Tibial artery (tissue), 4 donors: ENCODE results near the gene MUS81.

Source experiments
- DNase-seq, 2 donors: peaks; one replicate each; pipeline ENCODE4 v3.0.0-alpha.2; 2019
- H3K27ac ChIP-seq, 2 donors: fragments of 200-600 bp; sonication (generic) in 1 of 2; 1 replicate in 1 of 2; 2 replicates in 1 of 2; pipeline ENCODE4 v1.5.1; 2018 to 2019; ENCODE audit warnings: mild to moderate bottlenecking in 1 of 2
- H3K27me3 ChIP-seq, 2 donors: fragments of 200-600 bp; sonication (generic) in 1 of 2; one replicate each; pipeline versions ENCODE4 v1.5.1 to v1.6.0; 2016 to 2019
- H3K36me3 ChIP-seq, 3 donors: fragments of 200-600 bp; sonication (generic) in 2 of 3; one replicate each; pipeline ENCODE4 v1.5.1; 2016 to 2019; ENCODE audit warnings: mild to moderate bottlenecking in 2 of 3
- H3K4me1 ChIP-seq, 4 donors: fragments of 200-600 bp; sonication (generic) in 2 of 4; 1 replicate in 3 of 4; 2 replicates in 1 of 4; pipeline ENCODE4 v1.5.1; 2016 to 2019
- H3K4me3 ChIP-seq, 2 donors: fragments of 200-600 bp; sonication (generic) in 1 of 2; 1 replicate in 1 of 2; 2 replicates in 1 of 2; pipeline ENCODE4 v1.5.1; 2018 to 2019; ENCODE audit warnings: mild to moderate bottlenecking in 2 of 2
- H3K9me3 ChIP-seq, 3 donors: fragments of 200-600 bp; sonication (generic) in 1 of 3; one replicate each; pipeline ENCODE4 v1.5.1; 2016 to 2019
- CTCF ChIP-seq, 2 experiments: fragments of 200-600 bp in 1 of 2; fragments of 450-650 bp in 1 of 2; IDR thresholded peaks; one replicate each; pipeline ENCODE4 v1.5.1; 2017 to 2019; ENCODE audit warnings: antibody characterized with exemption in 2 of 2, mild to moderate bottlenecking in 1 of 2, moderate library complexity in 1 of 2
- intact Hi-C: fragments of 100-400 bp; cut with DNase I; formaldehyde crosslinking; loops from one replicate; pipeline ENCODE4 v1.15.0; 2023; ENCODE audit warnings: low total_unique reads

The MUS81 gene

DNA sequence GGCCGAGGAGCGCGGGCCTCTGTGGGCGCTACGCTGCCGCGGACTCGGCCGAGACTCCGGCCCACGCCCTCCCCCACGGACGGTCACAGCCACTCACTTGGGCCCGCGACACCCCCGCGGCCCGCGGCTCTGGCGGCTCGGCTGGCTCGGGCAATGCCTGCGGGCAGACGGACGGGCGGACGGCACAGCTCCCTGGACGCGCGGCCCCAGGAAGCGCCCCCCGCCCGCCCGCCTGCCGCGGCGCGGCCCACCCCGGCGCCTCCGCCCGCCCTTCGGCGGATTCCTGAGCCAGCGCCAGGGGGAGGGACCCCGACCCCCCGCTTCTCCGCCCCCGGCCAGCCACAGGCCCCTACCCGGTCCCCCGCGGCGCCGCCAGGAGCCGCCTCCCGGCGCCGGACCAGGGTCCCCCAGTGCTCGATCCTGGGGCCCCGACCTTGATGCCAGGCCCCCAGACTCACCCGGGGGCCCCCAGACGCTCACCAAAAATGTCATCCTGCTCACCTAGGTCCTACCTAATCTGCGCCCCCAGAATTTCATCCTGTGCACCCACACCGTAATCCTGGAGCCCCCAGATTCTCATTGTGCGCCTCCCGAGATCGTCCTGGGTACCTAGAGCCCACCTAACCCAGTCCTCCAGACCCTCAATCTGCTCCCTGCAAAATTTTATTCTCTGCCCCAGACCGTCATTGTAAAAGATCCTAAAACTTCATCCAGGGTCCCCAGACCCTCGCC, 12.5 kb downstream of the MUS81 start, which contains the start of gene EFEMP2:
EFEMP2 (minus strand) TSS at position 215 of the 732 bp plus-strand sequence. CDS start 446 bp downstream, outside the sequence.
- Histone ChIP-seq H3K4me3 (peak within 1 kb of the TSS; percentile 66 to 76), H3K27me3 (no peaks in the 10 kb centered on the region), H3K4me1 (peaks cover 0 to 34% (median 26%) of the 10 kb centered on the region in 4 donors), H3K36me3 (peaks cover 0 to 27% (median 20%) of the 10 kb centered on the region in 3 donors), H3K27ac (peak within 1 kb of the TSS; percentile 96 to 98), H3K9me3 (no peaks in the 10 kb centered on the region)
- intact Hi-C loops = no loop called here
- peak in 1 of 2 donors; percentile 74 for DNase-seq
- no peak for TF ChIP-seq CTCF (IDR thresholded peaks at IDR 0.05)

DNA sequence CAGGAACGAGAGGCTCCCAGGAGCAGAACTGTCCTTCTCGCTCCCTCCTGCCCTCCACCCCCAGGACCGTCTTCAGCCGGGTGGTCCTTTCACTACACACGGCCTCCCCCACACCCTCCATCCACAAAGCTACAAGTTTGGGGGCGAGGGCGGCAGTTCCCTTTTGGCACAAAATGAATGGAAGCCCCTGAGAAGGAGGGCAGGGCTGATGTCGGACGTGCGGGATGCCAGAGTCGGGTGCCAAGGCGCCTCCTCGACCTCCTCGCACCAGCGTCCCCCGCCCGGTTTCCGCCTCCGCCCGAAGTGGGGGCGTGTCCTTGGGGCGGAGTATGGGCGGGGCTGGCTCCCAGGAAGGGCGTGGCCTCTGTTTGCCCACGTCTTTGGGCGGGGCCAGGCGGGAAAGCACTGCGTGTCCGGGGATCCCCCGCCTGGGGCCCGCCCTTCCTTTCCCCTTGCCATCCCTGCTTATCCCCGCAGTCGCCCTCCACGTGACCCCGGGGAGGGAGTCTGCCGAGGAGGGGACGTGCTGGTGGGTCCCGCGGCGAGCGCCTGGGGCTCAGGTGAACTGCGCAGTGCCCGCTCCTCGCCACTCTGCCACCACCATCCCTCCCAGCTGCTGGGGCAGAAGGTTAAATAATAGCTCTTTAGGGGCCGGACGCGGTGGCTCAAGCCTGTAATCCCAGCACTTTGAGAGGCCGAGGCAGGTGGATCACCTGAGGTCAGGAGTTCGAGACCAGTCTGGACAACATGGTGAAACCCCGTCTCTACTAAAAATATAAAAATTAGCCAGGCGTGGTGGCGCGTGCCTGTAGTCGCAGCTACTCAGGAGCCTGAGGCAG, 13.3 kb downstream of the MUS81 start:
- Histone ChIP-seq H3K9me3 (no peaks in the 10 kb centered on the region), H3K4me1 (peaks cover 0 to 34% (median 26%) of the 10 kb centered on the region in 4 donors), H3K27ac (peak overlapping the region; percentile 96 to 98), H3K36me3 (peaks cover 0 to 19% (median 12%) of the 10 kb centered on the region in 3 donors), H3K4me3 (peak overlapping the region; percentile 66 to 76), H3K27me3 (no peaks in the 10 kb centered on the region)
- intact Hi-C loops = no loop called here
- peak in 1 of 2 experiments; percentile 6 for TF ChIP-seq CTCF (IDR thresholded peaks at IDR 0.05)
- peak; percentile 94 to 98 for DNase-seq

- Histone ChIP-seq H3K27ac (no peak within 1 kb of the TSS), H3K36me3 (peaks cover 15 to 25% (median 16%) of the 10 kb centered on the region in 3 donors), H3K4me1 (peaks cover 0 to 5% (median 1%) of the 10 kb centered on the region in 4 donors), H3K4me3 (no peak within 1 kb of the TSS), H3K9me3 (no peaks in the 10 kb centered on the region), H3K27me3 (no peaks in the 10 kb centered on the region)
- intact Hi-C loops = no loop called here
- DNase-seq = peak in 1 of 2 donors; percentile 64
- TF ChIP-seq CTCF (IDR thresholded peaks at IDR 0.05) = no peak
These were observed 19.4 kb downstream of the MUS81 start, which contains the start of gene CTSW for GRCh38 chr11:65879617-65880016. Gene CTSW (plus strand): TSS chr11:65879837. CDS start chr11:65879855, 18 bp downstream.

GRCh38 chr11:65880027-65880426, 19.8 kb downstream of the MUS81 start:
- Histone ChIP-seq H3K27ac (no peak overlapping the region), H3K4me3 (no peak overlapping the region), H3K9me3 (no peaks in the 10 kb centered on the region), H3K36me3 (peaks cover 15 to 29% (median 19%) of the 10 kb centered on the region in 3 donors), H3K4me1 (peaks cover 0 to 9% (median 3%) of the 10 kb centered on the region in 4 donors), H3K27me3 (no peaks in the 10 kb centered on the region)
- no peak for TF ChIP-seq CTCF (IDR thresholded peaks at IDR 0.05)
- DNase-seq = no peak
- intact Hi-C loops = no loop called here

- no peak overlapping the region for H3K4me3 ChIP-seq
- H3K27ac ChIP-seq = no peak overlapping the region
- no peaks in the 10 kb centered on the region for H3K27me3 ChIP-seq
- DNase-seq = no peak
- H3K36me3 ChIP-seq = peaks cover 15 to 36% (median 23%) of the 10 kb centered on the region in 3 donors
- no peak for TF ChIP-seq CTCF (IDR thresholded peaks at IDR 0.05)
- H3K4me1 ChIP-seq = peaks cover 0 to 10% (median 4%) of the 10 kb centered on the region in 4 donors
- H3K9me3 ChIP-seq = no peaks in the 10 kb centered on the region
- intact Hi-C loops = no loop called here
These were observed 20.7 kb downstream of the MUS81 start for GRCh38 chr11:65880844-65881421.
